ENCODE results near the gene PDE7B. TPM values are rescaled to one million over a fixed set of nuclear protein-coding genes. Genes with fewer than 3 reads are reported as not detected.

Gene PDE7B
- total and polyA plus RNA-seq, 2 of the 13 experiments (the other 11 are each of a cell fraction or from before 2014, with no cell fraction given) = not detected

DNA sequence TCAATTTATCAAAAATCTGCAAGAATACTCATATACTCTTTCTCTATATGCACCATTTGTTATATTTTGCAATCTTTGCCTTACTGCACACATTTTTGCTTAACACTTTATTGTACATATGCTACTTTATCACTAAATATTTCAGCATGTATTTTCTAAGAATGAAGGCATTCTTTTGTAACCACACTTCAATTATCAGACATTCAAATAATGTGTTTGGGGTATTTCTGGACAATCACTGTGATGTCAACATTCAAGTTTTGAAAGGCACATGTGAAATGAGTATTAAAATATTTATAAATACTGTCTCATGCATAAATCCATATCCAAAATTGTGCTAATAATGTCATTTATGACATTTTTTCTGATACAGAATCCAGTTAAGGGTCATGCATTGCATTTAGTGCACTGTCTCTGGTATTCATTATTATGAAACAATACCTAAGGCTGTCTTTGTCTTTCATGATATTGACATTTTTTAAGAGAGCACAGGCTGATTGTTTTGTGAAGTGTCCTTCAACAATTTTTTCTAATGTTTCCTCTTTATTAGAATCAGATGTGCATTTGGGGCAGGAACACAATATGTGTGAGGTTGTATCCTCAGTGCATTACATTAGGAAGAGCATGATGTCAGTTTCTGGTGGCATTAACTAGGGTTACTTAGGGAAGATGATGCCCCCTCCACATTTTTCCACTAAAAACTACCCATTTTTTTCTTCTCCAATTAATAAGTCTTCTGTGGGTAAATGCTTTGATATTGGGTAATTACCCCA is 292.9 kb downstream of the PDE7B start:
- Histone ChIP-seq H3K4me2 (ENCODE audit: low read depth, low read length) (no peak overlapping the region), H3K9ac (ENCODE audit: insufficient read depth, low read depth, low read length) (no peak overlapping the region), H4K20me1 (ENCODE audit: insufficient read depth, low read length) (no peaks in the 10 kb centered on the region), H3K9me3 (ENCODE audit: low read length) (no peaks in the 10 kb centered on the region), H3K79me2 (ENCODE audit: insufficient read depth, low read length) (no peaks in the 10 kb centered on the region), H3K4me1 (ENCODE audit: insufficient read depth, low read length) (no peaks in the 10 kb centered on the region), H2AFZ (ENCODE audit: low read length) (no peak overlapping the region), H3K36me3 (replicated peaks in 1 of 2; ENCODE audit: control insufficient read depth in 1 of 2, insufficient read depth in 2 of 2, low read length in 2 of 2) (no peaks in the 10 kb centered on the region), H3K4me3 (replicated peaks in 1 of 3; ENCODE audit: insufficient read depth in 1 of 3, low read depth in 2 of 3, low read length in 3 of 3) (no peak overlapping the region), H3K27me3 (ENCODE audit: control insufficient read depth in 1 of 2, insufficient read depth in 2 of 2, low read length in 2 of 2) (no peaks in the 10 kb centered on the region), H3K27ac (ENCODE audit: extremely low read length, insufficient read depth, low read length) (no peak overlapping the region)
- ATAC-seq = no peak
- POLR2A ChIA-PET = no interaction called here
- no TSS peak for BruUV-seq (replicated peaks)
- TF ChIP-seq ZNF543 (CRISPR knock-in tag; IDR thresholded peaks at IDR 0.05) (no peak), TRIM22 (IDR thresholded peaks at IDR 0.05) (no peak), KAT2B (IDR thresholded peaks at IDR 0.05; ENCODE audit: borderline replicate concordance, low read depth, low read length) (no peak), HNF1B (CRISPR knock-in tag; IDR thresholded peaks at IDR 0.05) (no peak), ZSCAN5A (CRISPR knock-in tag; IDR thresholded peaks at IDR 0.05; ENCODE audit: borderline replicate concordance) (no peak), ZNF570 (CRISPR knock-in tag; IDR thresholded peaks at IDR 0.05; ENCODE audit: borderline replicate concordance) (no peak), DRAP1 (CRISPR knock-in tag; IDR thresholded peaks at IDR 0.05) (no peak), FOXA1 (IDR thresholded peaks at IDR 0.05) (no peak), FOXA1 (CRISPR knock-in tag; IDR thresholded peaks at IDR 0.05) (no peak), CSRNP2 (CRISPR knock-in tag; conservative IDR thresholded peaks at IDR 0.05; ENCODE audit: low read depth) (no peak), ZBTB7B (CRISPR knock-in tag; IDR thresholded peaks at IDR 0.05) (no peak), CAMTA2 (CRISPR knock-in tag; IDR thresholded peaks at IDR 0.05; ENCODE audit: borderline replicate concordance) (no peak), ZNF674 (CRISPR knock-in tag; IDR thresholded peaks at IDR 0.05; ENCODE audit: low read depth) (no peak), MAFK (conservative IDR thresholded peaks at IDR 0.05 in 1 of 2, IDR thresholded peaks at IDR 0.05 in 1 of 2; ENCODE audit: low read length in 2 of 2) (no peak)
- no peak for FAIRE-seq
- CTCF ChIA-PET (ENCODE audit: low intra/inter-chr PET ratio, low total read pairs) = no interaction called here
- intact Hi-C loops (cut with micrococcal nuclease; ENCODE audit: unreplicated experiment) (no loop called here), in situ Hi-C loops (cut with HindIII; ENCODE audit: extremely low pct_ligation_motif_present, low pct_unique_long_range_greater_than_20kb) (no loop called here)
- no peak for DNase-seq (ENCODE audit: low spot score)
